A549 (cell line): ENCODE measurements around the gene GPLD1.

Source experiments
- FOSL2 ChIP-seq, 2 experiments: fragments of 450-650 bp in 1 of 2; fragments of >200 bp in 1 of 2; sonication (Bioruptor Twin) in 1 of 2; formaldehyde crosslinking; IDR thresholded peaks; 2 replicates each; pipeline versions ENCODE4 v1.5.0 to v1.6.1; 2016 to 2020; ENCODE audit warnings: mild to moderate bottlenecking in 1 of 2, moderate library complexity in 1 of 2
- TF ChIP-seq, protein P1 (sequence below): fragments of >200 bp; sonication (Bioruptor Twin); formaldehyde crosslinking; IDR thresholded peaks from 3 replicates; pipeline ENCODE4 v1.5.1; 2016

DNA sequence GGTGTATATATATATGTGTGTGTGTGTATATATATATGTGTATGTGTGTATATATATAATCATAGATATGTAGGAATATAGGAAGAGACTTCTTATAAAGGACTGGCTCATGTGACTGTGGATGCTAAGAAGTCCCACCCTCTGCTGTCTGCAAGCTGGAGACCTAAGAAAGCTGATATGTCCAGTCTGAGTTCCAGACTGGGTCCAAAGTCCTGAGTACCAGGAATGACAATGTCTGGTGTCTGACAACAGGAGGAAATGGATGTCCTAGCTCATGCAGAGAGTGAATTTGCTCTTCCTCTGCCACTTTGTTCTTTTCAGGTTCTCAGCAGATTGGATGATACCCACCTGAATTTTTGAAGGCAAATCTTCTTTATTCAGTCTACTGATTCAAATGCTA lies 12.5 kb upstream of the GPLD1 start:
- TF ChIP-seq, protein P1, sequence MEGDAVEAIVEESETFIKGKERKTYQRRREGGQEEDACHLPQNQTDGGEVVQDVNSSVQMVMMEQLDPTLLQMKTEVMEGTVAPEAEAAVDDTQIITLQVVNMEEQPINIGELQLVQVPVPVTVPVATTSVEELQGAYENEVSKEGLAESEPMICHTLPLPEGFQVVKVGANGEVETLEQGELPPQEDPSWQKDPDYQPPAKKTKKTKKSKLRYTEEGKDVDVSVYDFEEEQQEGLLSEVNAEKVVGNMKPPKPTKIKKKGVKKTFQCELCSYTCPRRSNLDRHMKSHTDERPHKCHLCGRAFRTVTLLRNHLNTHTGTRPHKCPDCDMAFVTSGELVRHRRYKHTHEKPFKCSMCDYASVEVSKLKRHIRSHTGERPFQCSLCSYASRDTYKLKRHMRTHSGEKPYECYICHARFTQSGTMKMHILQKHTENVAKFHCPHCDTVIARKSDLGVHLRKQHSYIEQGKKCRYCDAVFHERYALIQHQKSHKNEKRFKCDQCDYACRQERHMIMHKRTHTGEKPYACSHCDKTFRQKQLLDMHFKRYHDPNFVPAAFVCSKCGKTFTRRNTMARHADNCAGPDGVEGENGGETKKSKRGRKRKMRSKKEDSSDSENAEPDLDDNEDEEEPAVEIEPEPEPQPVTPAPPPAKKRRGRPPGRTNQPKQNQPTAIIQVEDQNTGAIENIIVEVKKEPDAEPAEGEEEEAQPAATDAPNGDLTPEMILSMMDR: no peak
- no peak for TF ChIP-seq FOSL2 (IDR thresholded peaks at IDR 0.05)
- no peak for TF ChIP-seq FOSL2 (CRISPR knock-in tag; IDR thresholded peaks at IDR 0.05)
